NB4 (cell line): ENCODE results near the gene NXPH2.

ENCODE experiments used
- CTCF ChIP-seq: IDR thresholded peaks from one replicate; pipeline ENCODE4 v1.5.1; 2012; ENCODE audit warnings: low read depth, low read length
- MYC ChIP-seq: IDR thresholded peaks from 2 replicates; pipeline ENCODE4 v1.6.1; 2011; ENCODE audit warnings: low read depth, low read length
- POLR2A ChIP-seq: IDR thresholded peaks from 2 replicates; pipeline ENCODE4 v1.6.1; 2011; ENCODE audit warnings: mild to moderate bottlenecking; ENCODE audit not compliant: insufficient read length; ENCODE audit errors: extremely low read depth

DNA sequence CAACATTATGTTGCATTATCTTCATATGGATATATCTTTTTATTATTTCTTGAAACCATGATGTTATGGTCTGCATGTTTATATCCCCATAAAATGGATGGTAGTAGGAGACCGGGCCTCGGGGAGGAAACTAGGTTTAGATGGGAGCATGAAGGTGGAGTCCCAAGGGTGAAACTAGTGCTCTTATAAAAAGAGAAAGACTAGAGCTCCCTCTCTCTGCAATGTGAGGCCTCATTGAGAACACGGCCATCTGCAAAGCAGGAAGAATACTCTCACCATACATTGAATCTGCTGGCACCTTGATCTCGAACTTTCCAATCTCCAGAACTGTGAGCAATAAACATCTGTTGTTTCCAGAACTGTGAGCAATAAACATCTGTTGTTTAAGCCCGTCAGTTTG, 64.0 kb downstream of the NXPH2 start:
- no peak for TF ChIP-seq CTCF
- TF ChIP-seq POLR2A: no peak
- TF ChIP-seq MYC: no peak
